Keratinocyte (primary cell): ENCODE results near the gene EPHA3. TPM values are rescaled to one million over a fixed set of nuclear protein-coding genes. Genes with fewer than 3 reads are reported as not detected.

ENCODE experiments used
- DNase-seq: peaks from one replicate; pipeline ENCODE4 v3.0.0-alpha.2; 2011; ENCODE audit warnings: low read depth, missing footprints, low spot score
- FAIRE-seq: peaks from 2 replicates; lab custom pipeline; 2011; peaks lifted over from hg19 to GRCh38; lab: Jason Lieb, UNC
- H2AFZ ChIP-seq: 2 replicates; pipeline ENCODE4 v1.6.0; 2012; ENCODE audit warnings: low read length, control low read depth, inconsistent platforms; ENCODE audit not compliant: control insufficient read depth
- H3K27ac ChIP-seq: 2 replicates; pipeline ENCODE4 v1.5.1; 2011; ENCODE audit warnings: low read length; ENCODE audit not compliant: control insufficient read depth, insufficient read depth
- H3K27me3 ChIP-seq: 3 replicates; pipeline ENCODE4 v1.6.0; 2011; ENCODE audit warnings: low read length; ENCODE audit not compliant: control insufficient read depth, insufficient read depth; ENCODE audit errors: extremely low read depth
- H3K36me3 ChIP-seq, 2 experiments: 2 replicates in 1 of 2; 3 replicates in 1 of 2; pipeline ENCODE4 v1.5.1; 2011; ENCODE audit warnings: low read length in 2 of 2, mild to moderate bottlenecking in 1 of 2; ENCODE audit not compliant: control insufficient read depth in 2 of 2, insufficient read depth in 2 of 2; ENCODE audit errors: extremely low read depth in 1 of 2
- H3K4me1 ChIP-seq: 3 replicates; pipeline ENCODE4 v1.5.1; 2011; ENCODE audit warnings: low read length; ENCODE audit not compliant: control insufficient read depth, insufficient read depth; ENCODE audit errors: extremely low read depth
- H3K4me2 ChIP-seq: 3 replicates; pipeline ENCODE4 v1.6.0; 2011; ENCODE audit warnings: low read depth, low read length; ENCODE audit not compliant: control insufficient read depth, insufficient read depth; ENCODE audit errors: extremely low read depth
- H3K4me3 ChIP-seq, 3 experiments: fragments of 200-600 bp in 1 of 3; sonication (generic) in 1 of 3; 2 replicates in 2 of 3; 3 replicates in 1 of 3; pipeline ENCODE4 v1.5.1; 2011 to 2016; ENCODE audit warnings: low read length in 3 of 3, mild to moderate bottlenecking in 3 of 3, control low read depth in 2 of 3, inconsistent platforms in 1 of 3, low read depth in 1 of 3, mixed read lengths in 1 of 3, mixed run types in 1 of 3, moderate library complexity in 1 of 3; ENCODE audit not compliant: control insufficient read depth in 2 of 3, insufficient read depth in 2 of 3; ENCODE audit errors: extremely low read depth in 1 of 3
- H3K79me2 ChIP-seq: 2 replicates; pipeline ENCODE4 v1.6.0; 2012; ENCODE audit warnings: low read length; ENCODE audit not compliant: control insufficient read depth, insufficient read depth
- H3K9ac ChIP-seq: 3 replicates; pipeline ENCODE4 v1.6.0; 2011; ENCODE audit warnings: low read length; ENCODE audit not compliant: control insufficient read depth, insufficient read depth; ENCODE audit errors: extremely low read depth
- H3K9me1 ChIP-seq: 3 replicates; pipeline ENCODE4 v1.6.0; 2011; ENCODE audit warnings: low read length; ENCODE audit not compliant: control insufficient read depth, insufficient read depth; ENCODE audit errors: extremely low read depth
- H3K9me3 ChIP-seq: 2 replicates; pipeline ENCODE4 v1.5.1; 2012; ENCODE audit warnings: low read depth, low read length; ENCODE audit not compliant: control insufficient read depth
- H4K20me1 ChIP-seq: 3 replicates; pipeline ENCODE4 v1.6.0; 2011; ENCODE audit warnings: low read length; ENCODE audit not compliant: control insufficient read depth, insufficient read depth; ENCODE audit errors: extremely low read depth
- CTCF ChIP-seq, 3 experiments: IDR thresholded peaks in 1 of 3; conservative IDR thresholded peaks in 1 of 3; optimal IDR thresholded peaks in 1 of 3; 2 replicates in 2 of 3; 3 replicates in 1 of 3; pipeline versions ENCODE3 to v1.5.1; 2011; ENCODE audit warnings: low read length in 3 of 3, mild to moderate bottlenecking in 3 of 3, moderate library complexity in 2 of 3, control low read depth in 1 of 3, inconsistent platforms in 1 of 3; ENCODE audit not compliant: insufficient read depth in 2 of 3; ENCODE audit errors: extremely low read depth in 1 of 3
- EZH2 ChIP-seq: IDR thresholded peaks from one replicate; pipeline ENCODE4 v1.6.1; 2012; ENCODE audit warnings: inconsistent platforms, mild to moderate bottlenecking, low read length, moderate library complexity
- dilution Hi-C: fragments of 300-500 bp; cut with MboI; formaldehyde crosslinking; loops from one replicate; pipeline ENCODE4 v1.7.0; 2020; ENCODE audit warnings: low sequenced_read_pairs; ENCODE audit not compliant: extremely low pct_ligation_motif_present
- polyA plus RNA-seq, 5 experiments: library from polyadenylated mRNA; depleted of rRNA in 3 of 5; stranded (reverse) in 3 of 5; stranded (forward) in 1 of 5; unstranded in 1 of 5; fragments of >200 nt; gene quantifications; 1 replicate in 1 of 5; 2 replicates in 3 of 5; 3 replicates in 1 of 5; pipeline versions ENCODE4 v1.2.1 to v1.2.3, GENCODE V29; 2011 to 2012; ENCODE audit warnings: missing spikeins in 2 of 5, low read depth in 1 of 5, low replicate concordance in 1 of 5

The EPHA3 gene
- polyA plus RNA-seq, 1 donor (not counting 4 experiments of a cell fraction or from before 2014, with no cell fraction given): 0.13 TPM

GRCh38 chr3:89198591-89198990 lies 91.2 kb downstream of the EPHA3 start:
- Histone ChIP-seq H3K27ac (no peak overlapping the region), H3K79me2 (no peaks in the 10 kb centered on the region), H2AFZ (no peak overlapping the region), H3K9me3 (no peaks in the 10 kb centered on the region), H3K4me2 (no peak overlapping the region), H3K9ac (no peak overlapping the region), H4K20me1 (no peaks in the 10 kb centered on the region), H3K4me3 (no peak overlapping the region), H3K36me3 (no peaks in the 10 kb centered on the region), H3K4me1 (no peaks in the 10 kb centered on the region), H3K27me3 (no peaks in the 10 kb centered on the region), H3K9me1 (no peaks in the 10 kb centered on the region)
- TF ChIP-seq EZH2: no peak
- no peak for TF ChIP-seq CTCF (optimal IDR thresholded peaks at IDR 0.05 in 1 of 3, IDR thresholded peaks at IDR 0.05 in 1 of 3, conservative IDR thresholded peaks at IDR 0.05 in 1 of 3; ENCODE audit: extremely low read depth in 1 of 3, insufficient read depth in 2 of 3, low read length in 3 of 3)
- no peak for FAIRE-seq
- dilution Hi-C loops: no loop called here
- no peak for DNase-seq

- no peak for DNase-seq
- Histone ChIP-seq H3K9ac (no peak overlapping the region), H3K4me3 (no peak overlapping the region), H3K27me3 (no peaks in the 10 kb centered on the region), H3K9me3 (no peaks in the 10 kb centered on the region), H3K9me1 (no peaks in the 10 kb centered on the region), H3K36me3 (no peaks in the 10 kb centered on the region), H4K20me1 (no peaks in the 10 kb centered on the region), H3K27ac (no peak overlapping the region), H3K4me1 (no peaks in the 10 kb centered on the region), H3K79me2 (no peaks in the 10 kb centered on the region), H3K4me2 (no peak overlapping the region), H2AFZ (no peak overlapping the region)
- FAIRE-seq: no peak
- TF ChIP-seq CTCF (optimal IDR thresholded peaks at IDR 0.05 in 1 of 3, IDR thresholded peaks at IDR 0.05 in 1 of 3, conservative IDR thresholded peaks at IDR 0.05 in 1 of 3; ENCODE audit: extremely low read depth in 1 of 3, insufficient read depth in 2 of 3, low read length in 3 of 3) (no peak), EZH2 (no peak)
- dilution Hi-C loops: no loop called here
These were observed 105.2 kb downstream of the EPHA3 start for GRCh38 chr3:89212619-89213018.
